Measurements from ENCODE around the gene CAMK1G.

DNA sequence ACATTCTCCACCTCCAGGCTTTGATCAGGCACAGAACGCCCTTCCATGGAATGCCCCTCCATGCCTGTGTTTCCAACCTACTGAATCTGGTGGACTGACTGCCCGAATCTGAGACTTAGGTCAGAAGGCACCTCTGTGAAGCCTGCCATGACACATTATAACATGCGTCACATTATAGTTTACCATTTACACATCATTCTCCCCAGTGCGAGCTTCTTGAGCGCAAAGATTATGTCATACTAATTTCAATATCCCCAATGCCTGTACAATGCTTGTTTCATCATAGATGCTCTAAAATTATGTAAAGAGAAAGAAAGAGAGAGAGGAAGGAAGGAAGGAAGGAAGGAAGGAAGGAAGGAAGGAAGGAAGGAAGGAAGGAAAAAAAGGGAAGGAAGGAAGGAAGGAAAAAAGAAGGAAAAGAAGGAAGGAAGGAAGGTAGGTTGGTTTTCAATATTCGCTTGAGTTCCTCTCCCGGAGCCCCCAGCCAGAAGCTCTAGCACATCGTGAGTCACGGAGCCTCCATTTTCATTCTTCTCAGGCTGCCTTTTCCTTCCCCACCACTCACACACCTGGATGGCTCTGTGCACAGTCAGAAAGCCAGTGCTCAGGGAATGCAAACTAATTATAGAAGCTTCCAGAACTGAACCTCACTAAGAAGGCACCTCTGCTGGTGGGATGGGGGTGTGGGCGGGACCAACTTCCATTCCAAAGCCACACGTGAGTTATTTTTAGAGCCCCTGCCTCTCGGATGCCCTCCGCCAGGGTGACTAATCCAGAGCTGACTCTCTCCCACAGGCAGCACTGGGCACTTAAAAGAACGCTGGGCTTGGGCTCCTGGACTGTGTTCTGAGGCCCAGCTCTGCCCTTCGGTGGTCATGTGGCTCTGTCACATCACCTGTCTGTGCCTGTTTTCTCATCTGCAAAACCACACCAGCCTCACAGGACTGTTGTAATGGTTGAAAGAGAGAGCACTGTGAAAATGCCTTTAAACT is 41.3 kb downstream of the CAMK1G start:
- TF ChIP-seq, protein P1, sequence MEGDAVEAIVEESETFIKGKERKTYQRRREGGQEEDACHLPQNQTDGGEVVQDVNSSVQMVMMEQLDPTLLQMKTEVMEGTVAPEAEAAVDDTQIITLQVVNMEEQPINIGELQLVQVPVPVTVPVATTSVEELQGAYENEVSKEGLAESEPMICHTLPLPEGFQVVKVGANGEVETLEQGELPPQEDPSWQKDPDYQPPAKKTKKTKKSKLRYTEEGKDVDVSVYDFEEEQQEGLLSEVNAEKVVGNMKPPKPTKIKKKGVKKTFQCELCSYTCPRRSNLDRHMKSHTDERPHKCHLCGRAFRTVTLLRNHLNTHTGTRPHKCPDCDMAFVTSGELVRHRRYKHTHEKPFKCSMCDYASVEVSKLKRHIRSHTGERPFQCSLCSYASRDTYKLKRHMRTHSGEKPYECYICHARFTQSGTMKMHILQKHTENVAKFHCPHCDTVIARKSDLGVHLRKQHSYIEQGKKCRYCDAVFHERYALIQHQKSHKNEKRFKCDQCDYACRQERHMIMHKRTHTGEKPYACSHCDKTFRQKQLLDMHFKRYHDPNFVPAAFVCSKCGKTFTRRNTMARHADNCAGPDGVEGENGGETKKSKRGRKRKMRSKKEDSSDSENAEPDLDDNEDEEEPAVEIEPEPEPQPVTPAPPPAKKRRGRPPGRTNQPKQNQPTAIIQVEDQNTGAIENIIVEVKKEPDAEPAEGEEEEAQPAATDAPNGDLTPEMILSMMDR (conservative IDR thresholded peaks at IDR 0.05; ENCODE audit: low read depth, low read length) = no peak
- TF ChIP-seq RCOR1 (IDR thresholded peaks at IDR 0.05; ENCODE audit: insufficient replicate concordance, low read length) (no peak), RFX5 (IDR thresholded peaks at IDR 0.05; ENCODE audit: low read depth, low read length) (no peak), MAZ (IDR thresholded peaks at IDR 0.05; ENCODE audit: borderline replicate concordance, low read depth, low read length) (no peak), BHLHE40 (IDR thresholded peaks at IDR 0.05; ENCODE audit: low read depth, low read length) (0 out of 2 replicates have a peak, but pooled peaks have one; percentile 13), MXI1 (IDR thresholded peaks at IDR 0.05; ENCODE audit: borderline replicate concordance, low read depth, low read length) (no peak), POLR2A (IDR thresholded peaks at IDR 0.05; ENCODE audit: low read depth, low read length) (no peak), SMC3 (IDR thresholded peaks at IDR 0.05; ENCODE audit: low read depth, low read length) (no peak), FOS (IDR thresholded peaks at IDR 0.05; ENCODE audit: low read depth, low read length) (no peak), NFE2L2 (IDR thresholded peaks at IDR 0.05; ENCODE audit: low read depth, low read length) (no peak), CEBPB (IDR thresholded peaks at IDR 0.05; ENCODE audit: low read depth, low read length) (no peak), CHD1 (IDR thresholded peaks at IDR 0.05; ENCODE audit: low read depth, low read length) (no peak)
- TF ChIP-seq, protein P2, sequence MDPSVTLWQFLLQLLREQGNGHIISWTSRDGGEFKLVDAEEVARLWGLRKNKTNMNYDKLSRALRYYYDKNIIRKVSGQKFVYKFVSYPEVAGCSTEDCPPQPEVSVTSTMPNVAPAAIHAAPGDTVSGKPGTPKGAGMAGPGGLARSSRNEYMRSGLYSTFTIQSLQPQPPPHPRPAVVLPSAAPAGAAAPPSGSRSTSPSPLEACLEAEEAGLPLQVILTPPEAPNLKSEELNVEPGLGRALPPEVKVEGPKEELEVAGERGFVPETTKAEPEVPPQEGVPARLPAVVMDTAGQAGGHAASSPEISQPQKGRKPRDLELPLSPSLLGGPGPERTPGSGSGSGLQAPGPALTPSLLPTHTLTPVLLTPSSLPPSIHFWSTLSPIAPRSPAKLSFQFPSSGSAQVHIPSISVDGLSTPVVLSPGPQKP (IDR thresholded peaks at IDR 0.05; ENCODE audit: borderline replicate concordance, low read depth, low read length) = no peak
- TF ChIP-seq, protein P3, sequence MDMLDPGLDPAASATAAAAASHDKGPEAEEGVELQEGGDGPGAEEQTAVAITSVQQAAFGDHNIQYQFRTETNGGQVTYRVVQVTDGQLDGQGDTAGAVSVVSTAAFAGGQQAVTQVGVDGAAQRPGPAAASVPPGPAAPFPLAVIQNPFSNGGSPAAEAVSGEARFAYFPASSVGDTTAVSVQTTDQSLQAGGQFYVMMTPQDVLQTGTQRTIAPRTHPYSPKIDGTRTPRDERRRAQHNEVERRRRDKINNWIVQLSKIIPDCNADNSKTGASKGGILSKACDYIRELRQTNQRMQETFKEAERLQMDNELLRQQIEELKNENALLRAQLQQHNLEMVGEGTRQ (IDR thresholded peaks at IDR 0.05; ENCODE audit: low read depth, low read length) = no peak

Data from IMR-90 (cell line).